ENCODE results near the gene OSBPL1A. TPM values are rescaled to one million over a fixed set of nuclear protein-coding genes. Genes with fewer than 3 reads are reported as not detected.
A peak's percentile ranks its signal among the peaks of the same experiment; 100 is the strongest.
"Not testable (repeated sequence)": the region's sequence is repeated elsewhere in the genome, so short reads cannot be mapped to it uniquely, and the experiment has no call there.

The OSBPL1A gene
- total RNA-seq, 6 experiments from 2014 or later = 6.2 to 16.3 (median 13.7) TPM

DNA sequence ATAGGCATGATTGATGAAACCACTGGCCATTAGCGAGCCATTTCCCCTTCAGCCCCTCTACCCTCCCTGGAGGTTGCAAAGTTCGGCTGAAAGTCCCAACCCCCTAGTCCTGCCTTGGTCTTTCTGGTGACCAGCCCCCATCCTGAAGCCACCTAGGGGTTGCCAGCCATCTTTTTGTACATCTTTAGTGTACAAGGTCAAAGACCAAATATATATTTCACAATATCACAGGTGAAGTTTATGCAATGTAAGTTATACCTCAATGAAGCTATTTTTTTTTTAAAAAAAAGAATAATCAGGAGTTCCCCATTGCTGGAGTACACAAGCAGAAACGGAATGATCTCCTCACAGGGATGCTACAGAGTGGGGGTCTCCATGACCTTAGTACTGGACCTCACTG is 31.3 kb downstream of the OSBPL1A start:
- H3K4me3 Mint-ChIP-seq = no peak overlapping the region
- H3K27me3 Mint-ChIP-seq (ENCODE audit: insufficient read depth) = peaks cover 5% of the 10 kb centered on the region
- TF ChIP-seq, protein P1, sequence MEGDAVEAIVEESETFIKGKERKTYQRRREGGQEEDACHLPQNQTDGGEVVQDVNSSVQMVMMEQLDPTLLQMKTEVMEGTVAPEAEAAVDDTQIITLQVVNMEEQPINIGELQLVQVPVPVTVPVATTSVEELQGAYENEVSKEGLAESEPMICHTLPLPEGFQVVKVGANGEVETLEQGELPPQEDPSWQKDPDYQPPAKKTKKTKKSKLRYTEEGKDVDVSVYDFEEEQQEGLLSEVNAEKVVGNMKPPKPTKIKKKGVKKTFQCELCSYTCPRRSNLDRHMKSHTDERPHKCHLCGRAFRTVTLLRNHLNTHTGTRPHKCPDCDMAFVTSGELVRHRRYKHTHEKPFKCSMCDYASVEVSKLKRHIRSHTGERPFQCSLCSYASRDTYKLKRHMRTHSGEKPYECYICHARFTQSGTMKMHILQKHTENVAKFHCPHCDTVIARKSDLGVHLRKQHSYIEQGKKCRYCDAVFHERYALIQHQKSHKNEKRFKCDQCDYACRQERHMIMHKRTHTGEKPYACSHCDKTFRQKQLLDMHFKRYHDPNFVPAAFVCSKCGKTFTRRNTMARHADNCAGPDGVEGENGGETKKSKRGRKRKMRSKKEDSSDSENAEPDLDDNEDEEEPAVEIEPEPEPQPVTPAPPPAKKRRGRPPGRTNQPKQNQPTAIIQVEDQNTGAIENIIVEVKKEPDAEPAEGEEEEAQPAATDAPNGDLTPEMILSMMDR (IDR thresholded peaks at IDR 0.05) = no peak
- H3K27ac Mint-ChIP-seq = no peak overlapping the region
- H3K4me1 Mint-ChIP-seq (ENCODE audit: low read depth) = no peaks in the 10 kb centered on the region
- no peaks in the 10 kb centered on the region for H3K36me3 Mint-ChIP-seq (ENCODE audit: low read depth)
- DNase-seq = no peak
- H3K9me3 Mint-ChIP-seq = no peaks in the 10 kb centered on the region

DNA sequence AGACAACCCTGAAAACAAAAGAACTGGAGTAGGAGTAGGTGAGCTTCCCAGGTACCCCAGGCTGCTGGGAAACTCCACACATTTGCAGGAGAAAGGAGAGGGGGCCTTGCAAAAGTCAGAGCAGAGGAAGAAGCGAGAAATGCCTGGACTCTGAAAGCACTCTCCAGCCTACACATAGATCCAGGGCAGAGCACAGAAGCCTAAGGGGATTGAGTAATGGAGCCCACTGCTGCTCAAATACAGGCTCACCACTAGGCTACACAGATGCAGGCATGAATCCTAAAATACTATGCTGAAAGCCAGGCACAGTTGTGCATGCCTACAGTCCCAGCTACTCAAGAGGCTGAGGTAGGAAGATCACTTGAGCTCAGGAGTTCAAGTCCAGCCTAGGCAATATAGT is 33.4 kb downstream of the OSBPL1A start:
- no peaks in the 10 kb centered on the region for H3K9me3 Mint-ChIP-seq
- H3K36me3 Mint-ChIP-seq (ENCODE audit: low read depth) = no peaks in the 10 kb centered on the region
- H3K4me1 Mint-ChIP-seq (ENCODE audit: low read depth) = no peaks in the 10 kb centered on the region
- no peak for DNase-seq
- no peak overlapping the region for H3K4me3 Mint-ChIP-seq
- TF ChIP-seq, protein P1 (IDR thresholded peaks at IDR 0.05) = no peak
- H3K27ac Mint-ChIP-seq = no peak overlapping the region
- peaks cover 4% of the 10 kb centered on the region for H3K27me3 Mint-ChIP-seq (ENCODE audit: insufficient read depth)

DNA sequence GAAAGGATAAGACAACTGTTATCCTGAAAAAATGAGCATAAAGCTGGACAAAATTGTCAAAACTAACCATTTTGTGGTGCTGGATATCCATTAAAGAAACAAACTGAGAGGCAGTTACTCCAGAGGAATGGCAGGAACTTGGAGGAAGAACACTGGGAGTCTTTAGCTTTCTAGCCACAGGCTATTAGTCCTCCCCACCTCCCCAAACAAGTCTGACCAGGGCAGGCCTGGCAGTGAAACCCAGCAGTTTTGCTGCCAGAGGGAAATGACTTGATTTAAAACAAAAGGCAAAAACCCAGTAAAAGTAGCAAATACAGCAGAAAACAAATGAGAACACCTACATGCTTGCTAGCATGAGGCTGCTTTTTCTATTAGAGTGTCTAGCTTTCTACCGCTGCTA is 34.9 kb downstream of the OSBPL1A start:
- H3K27ac Mint-ChIP-seq = no peak overlapping the region

DNA sequence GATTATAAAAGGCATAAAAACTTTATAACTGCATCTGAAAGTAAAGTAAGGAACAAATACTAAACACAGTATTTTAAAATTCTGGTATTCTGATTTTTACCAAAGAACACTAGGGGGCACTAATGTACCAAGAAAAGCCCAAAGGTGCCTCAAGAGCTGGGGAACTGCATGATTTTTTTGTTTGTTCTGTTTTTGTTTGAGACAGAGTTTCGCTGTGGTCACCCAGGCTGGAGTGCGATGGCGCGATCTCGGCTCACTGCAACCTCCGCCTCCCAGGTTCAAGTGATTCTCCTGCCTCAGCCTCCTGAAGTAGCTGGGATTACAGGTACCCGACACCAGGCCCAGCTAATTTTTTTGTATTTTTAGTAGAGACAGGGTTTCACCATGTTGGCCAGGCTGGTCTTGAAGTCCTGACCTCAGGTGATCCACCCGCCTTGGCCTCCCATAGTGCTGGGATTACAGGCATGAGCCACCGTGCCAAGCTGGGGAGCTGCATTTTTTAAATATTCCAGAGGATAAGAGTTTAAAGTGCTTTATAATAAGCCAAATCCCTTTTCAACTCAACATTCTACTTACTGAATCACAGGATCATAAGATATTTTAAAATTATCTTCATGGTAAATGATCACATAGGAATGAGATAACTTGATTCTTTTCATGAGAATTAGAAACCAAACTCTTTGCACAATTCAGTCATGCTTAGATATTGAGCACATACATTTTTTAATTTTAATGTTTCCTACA is 37.7 kb downstream of the OSBPL1A start:
- peak; percentile 44 for DNase-seq
- not testable (repeated sequence) for H3K27ac Mint-ChIP-seq; H3K9me3 Mint-ChIP-seq; H3K36me3 Mint-ChIP-seq (ENCODE audit: low read depth); H3K4me1 Mint-ChIP-seq (ENCODE audit: low read depth); H3K27me3 Mint-ChIP-seq (ENCODE audit: insufficient read depth)
- H3K4me3 Mint-ChIP-seq = peak overlapping the region; percentile 55
- TF ChIP-seq, protein P1 (IDR thresholded peaks at IDR 0.05) = peak; percentile 88

More for the DNA sequence above, 34.9 kb downstream of the OSBPL1A start:
- H3K4me3 Mint-ChIP-seq = no peak overlapping the region
- no peaks in the 10 kb centered on the region for H3K4me1 Mint-ChIP-seq (ENCODE audit: low read depth)
- H3K9me3 Mint-ChIP-seq = no peaks in the 10 kb centered on the region
- H3K27me3 Mint-ChIP-seq (ENCODE audit: insufficient read depth) = peaks cover 4% of the 10 kb centered on the region
- H3K36me3 Mint-ChIP-seq (ENCODE audit: low read depth) = no peaks in the 10 kb centered on the region
- TF ChIP-seq, protein P1 (IDR thresholded peaks at IDR 0.05) = no peak
- DNase-seq = no peak

DNA sequence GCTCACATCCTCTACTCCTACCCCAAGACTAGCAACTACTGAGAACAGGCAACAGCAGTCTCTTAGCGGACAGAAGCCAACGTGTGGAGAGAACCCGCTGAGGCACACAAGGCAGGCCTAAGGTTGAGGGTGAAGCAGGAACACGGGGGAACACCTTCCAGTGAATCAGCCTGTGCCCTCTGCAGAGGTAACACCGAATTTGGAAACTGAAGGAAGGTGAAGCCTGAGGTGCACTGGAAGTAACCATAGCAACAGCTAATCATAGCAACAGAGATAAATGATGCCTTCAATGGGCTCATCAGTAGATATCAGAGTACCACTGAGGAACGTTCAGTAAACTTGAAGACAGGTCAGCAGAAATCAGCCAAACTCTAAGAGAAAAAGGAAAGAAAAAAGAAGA is 43.3 kb downstream of the OSBPL1A start:
- DNase-seq = no peak
- H3K9me3 Mint-ChIP-seq = peaks cover 4% of the 10 kb centered on the region; the same call in 1 of the 2 replicates
- H3K4me1 Mint-ChIP-seq (ENCODE audit: low read depth) = no peaks in the 10 kb centered on the region
- TF ChIP-seq, protein P1 (IDR thresholded peaks at IDR 0.05) = no peak
- H3K36me3 Mint-ChIP-seq (ENCODE audit: low read depth) = no peaks in the 10 kb centered on the region
- no peaks in the 10 kb centered on the region; the same call in 1 of the 2 replicates for H3K27me3 Mint-ChIP-seq (ENCODE audit: insufficient read depth)
- no peak overlapping the region for H3K4me3 Mint-ChIP-seq
- H3K27ac Mint-ChIP-seq = no peak overlapping the region

Data from HFFc6 (cell line).